Measurements from ENCODE around the gene SNTB2. TPM values are rescaled to one million over a fixed set of nuclear protein-coding genes. Genes with fewer than 3 reads are reported as not detected.

SNTB2 gene
- total and polyA plus RNA-seq, 9 of the 15 experiments (the other 6 are each of a cell fraction or from before 2014, with no cell fraction given) = 1.2 to 13.7 (median 5.7) TPM

GRCh38 chr16:69225121-69225520 lies 38.2 kb downstream of the SNTB2 start:
- CTCF ChIA-PET (ENCODE audit: low intra/inter-chr PET ratio) = no interaction called here
- Histone ChIP-seq H4K20me1 (replicated peaks; ENCODE audit: control insufficient read depth, insufficient read depth, low read length) (no peaks in the 10 kb centered on the region), H3K27ac (ENCODE audit: extremely low read depth, low read depth, low read length) (no peak overlapping the region), H3K9me3 (replicated peaks; ENCODE audit: control insufficient read depth, insufficient read depth, low read depth, low read length) (no peaks in the 10 kb centered on the region), H3K9ac (ENCODE audit: insufficient read depth in 1 of 2, low read depth in 2 of 2, low read length in 2 of 2) (no peak overlapping the region), H3K4me2 (ENCODE audit: insufficient read depth, low read length) (no peak overlapping the region), H3K36me3 (ENCODE audit: control insufficient read depth, insufficient read depth, low read length) (no peaks in the 10 kb centered on the region), H3K27me3 (ENCODE audit: control insufficient read depth in 2 of 2, insufficient read depth in 2 of 2, low read length in 2 of 2) (no peaks in the 10 kb centered on the region), H2AFZ (ENCODE audit: low read depth, low read length) (no peak overlapping the region), H3K79me2 (ENCODE audit: control insufficient read depth, insufficient read depth, low read length) (no peaks in the 10 kb centered on the region), H3K4me3 (no peak overlapping the region), H3K9me1 (ENCODE audit: control insufficient read depth, insufficient read depth, low read length) (no peaks in the 10 kb centered on the region), H3K4me1 (replicated peaks in 1 of 2; ENCODE audit: control insufficient read depth in 2 of 2, insufficient read depth in 2 of 2, low read length in 2 of 2) (no peaks in the 10 kb centered on the region)
- no peak for ATAC-seq
- intact Hi-C loops (cut with micrococcal nuclease) = no loop called here
- DNase-seq (ENCODE audit: extremely low read depth in 1 of 4, low spot score in 3 of 4) = no peak
- 91% methylated on average over 7 of the region's 7 CpGs for WGBS (ENCODE audit: insufficient coverage, low coverage, missing lambda C conversion rate)
- no peak for FAIRE-seq
- POLR2A ChIA-PET = interaction anchor here (1.7 kb wide), 1 partner anchor 14 kb away, joined by 4 read pairs; no protein-coding TSS in a partner anchor
- no TSS peak for BruUV-seq (replicated peaks)
- in situ Hi-C loops (cut with MboI) = no loop called here
- TF ChIP-seq KAT8 (IDR thresholded peaks at IDR 0.05; ENCODE audit: low read depth) (no peak), ZFP91 (CRISPR knock-in tag; IDR thresholded peaks at IDR 0.05) (no peak), NR4A1 (CRISPR knock-in tag; IDR thresholded peaks at IDR 0.05) (no peak), NR4A1 (tag; IDR thresholded peaks at IDR 0.05) (no peak), NONO (IDR thresholded peaks at IDR 0.05; ENCODE audit: low read depth in 2 of 2, low read length in 1 of 2) (no peak), MXI1 (IDR thresholded peaks at IDR 0.05; ENCODE audit: low read depth, low read length) (no peak), HMBOX1 (IDR thresholded peaks at IDR 0.05) (no peak), ZNF830 (CRISPR knock-in tag; IDR thresholded peaks at IDR 0.05) (no peak), ZNF217 (CRISPR knock-in tag; IDR thresholded peaks at IDR 0.05) (no peak), SOX6 (IDR thresholded peaks at IDR 0.05) (no peak), MBD2 (IDR thresholded peaks at IDR 0.05; ENCODE audit: borderline replicate concordance, low read depth) (no peak), ATF2 (CRISPR knock-in tag; IDR thresholded peaks at IDR 0.05) (no peak), SFPQ (IDR thresholded peaks at IDR 0.05; ENCODE audit: low read depth, low read length) (no peak), RBM15 (IDR thresholded peaks at IDR 0.05; ENCODE audit: insufficient read depth, low read length) (no peak), ELK1 (CRISPR knock-in tag; IDR thresholded peaks at IDR 0.05) (no peak), ZNF644 (tag; IDR thresholded peaks at IDR 0.05; ENCODE audit: low read depth) (no peak), ZNF589 (CRISPR knock-in tag; IDR thresholded peaks at IDR 0.05; ENCODE audit: low read depth) (no peak)

Data from K562 (cell line).